H9 (cell line): ENCODE results near the gene TNIP3. TPM values are rescaled to one million over a fixed set of nuclear protein-coding genes. Genes with fewer than 3 reads are reported as not detected.

Source experiments
- DNase-seq: peaks from one replicate; pipeline ENCODE4 v3.0.0-alpha.2; 2017
- H2AFZ ChIP-seq: one replicate; pipeline ENCODE4 v1.6.1; 2013; ENCODE audit warnings: mild to moderate bottlenecking, low read length, control low read depth, moderate library complexity
- H2AK5ac ChIP-seq: 2 replicates; pipeline ENCODE4 v1.6.1; 2013; ENCODE audit warnings: low read length, control low read depth, mixed read lengths; ENCODE audit not compliant: insufficient read length
- H2BK120ac ChIP-seq: one replicate; pipeline ENCODE4 v1.6.1; 2013; ENCODE audit warnings: low read depth, mild to moderate bottlenecking, low read length, control low read depth, inconsistent platforms; ENCODE audit not compliant: poor library complexity, severe bottlenecking
- H2BK12ac ChIP-seq: 2 replicates; pipeline ENCODE4 v1.6.1; 2013; ENCODE audit warnings: low read length, control low read depth, mixed read lengths, low read depth; ENCODE audit not compliant: insufficient read length
- H2BK15ac ChIP-seq: 2 replicates; pipeline ENCODE4 v1.6.1; 2013; ENCODE audit warnings: low read depth, low read length, control low read depth
- H2BK20ac ChIP-seq: one replicate; pipeline ENCODE4 v1.6.1; 2013; ENCODE audit warnings: low read depth, mild to moderate bottlenecking, low read length, control low read depth, inconsistent platforms; ENCODE audit not compliant: poor library complexity, severe bottlenecking
- H2BK5ac ChIP-seq: 2 replicates; pipeline ENCODE4 v1.6.1; 2013; ENCODE audit warnings: low read length, control low read depth, mixed read lengths; ENCODE audit not compliant: insufficient read length
- H3K14ac ChIP-seq: 2 replicates; pipeline ENCODE4 v1.6.1; 2013; ENCODE audit warnings: low read length, control low read depth; ENCODE audit not compliant: insufficient read depth
- H3K18ac ChIP-seq: 2 replicates; pipeline ENCODE4 v1.6.1; 2013; ENCODE audit warnings: low read depth, mild to moderate bottlenecking, mixed read lengths, low read length, control low read depth; ENCODE audit not compliant: insufficient read length
- H3K23ac ChIP-seq: 2 replicates; pipeline ENCODE4 v1.6.1; 2013; ENCODE audit warnings: low read length, control low read depth, mixed read lengths, low read depth; ENCODE audit not compliant: insufficient read length
- H3K23me2 ChIP-seq: 2 replicates; pipeline ENCODE4 v1.6.1; 2013; ENCODE audit warnings: low read depth, mild to moderate bottlenecking, mixed read lengths, low read length, control low read depth; ENCODE audit not compliant: insufficient read length, poor library complexity, severe bottlenecking
- H3K27ac ChIP-seq: 2 replicates; pipeline ENCODE4 v1.5.1; 2013; ENCODE audit warnings: low read length, control low read depth, mixed read lengths, low read depth; ENCODE audit not compliant: insufficient read length
- H3K27me3 ChIP-seq: 2 replicates; pipeline ENCODE4 v1.6.1; 2013; ENCODE audit warnings: low read length, control low read depth, inconsistent platforms; ENCODE audit not compliant: insufficient read depth
- H3K4ac ChIP-seq: 2 replicates; pipeline ENCODE4 v1.6.1; 2013; ENCODE audit warnings: low read depth, mild to moderate bottlenecking, control low read depth, inconsistent platforms, low read length, moderate library complexity
- H3K4me1 ChIP-seq: 2 replicates; pipeline ENCODE4 v1.6.1; 2013; ENCODE audit warnings: low read length, control low read depth, inconsistent platforms; ENCODE audit not compliant: insufficient read depth
- H3K4me2 ChIP-seq: 2 replicates; pipeline ENCODE4 v1.6.1; 2013; ENCODE audit warnings: low read length, control low read depth, mixed read lengths; ENCODE audit not compliant: insufficient read length, insufficient read depth
- H3K56ac ChIP-seq: 2 replicates; pipeline ENCODE4 v1.6.1; 2013; ENCODE audit warnings: low read depth, mild to moderate bottlenecking, mixed read lengths, low read length, control low read depth; ENCODE audit not compliant: insufficient read length
- H3K79me1 ChIP-seq: 2 replicates; pipeline ENCODE4 v1.6.1; 2013; ENCODE audit warnings: low read depth, mild to moderate bottlenecking, moderate library complexity, low read length, control low read depth, inconsistent platforms; ENCODE audit not compliant: insufficient read depth, poor library complexity, severe bottlenecking
- H3K79me2 ChIP-seq: 2 replicates; pipeline ENCODE4 v1.6.1; 2013; ENCODE audit warnings: low read length, control low read depth, inconsistent platforms; ENCODE audit not compliant: insufficient read depth
- H3K9ac ChIP-seq: 2 replicates; pipeline ENCODE4 v1.6.1; 2013; ENCODE audit warnings: low read length, control low read depth, mixed read lengths; ENCODE audit not compliant: insufficient read length; ENCODE audit errors: extremely low read depth
- H3K9me3 ChIP-seq: one replicate; pipeline ENCODE4 v1.6.1; 2013; ENCODE audit warnings: low read depth, low read length, inconsistent platforms; ENCODE audit not compliant: control insufficient read depth
- H3T11ph ChIP-seq: one replicate; pipeline ENCODE4 v1.6.1; 2013; ENCODE audit warnings: mild to moderate bottlenecking, low read length, control low read depth, inconsistent platforms
- H4K20me1 ChIP-seq: one replicate; pipeline ENCODE4 v1.6.1; 2013; ENCODE audit not compliant: control insufficient read depth, insufficient read length, insufficient read depth
- H4K5ac ChIP-seq: 2 replicates; pipeline ENCODE4 v1.6.1; 2013; ENCODE audit warnings: low read depth, mild to moderate bottlenecking, mixed read lengths, low read length, control low read depth; ENCODE audit not compliant: insufficient read length
- H4K8ac ChIP-seq: replicated peaks from 2 replicates; pipeline ENCODE4 v1.6.1; 2013; ENCODE audit warnings: low read length, control low read depth, mixed read lengths, low read depth; ENCODE audit not compliant: insufficient read length
- H4K91ac ChIP-seq: 2 replicates; pipeline ENCODE4 v1.6.1; 2013; ENCODE audit warnings: low read depth, mild to moderate bottlenecking, moderate library complexity, mixed read lengths, low read length, control low read depth; ENCODE audit not compliant: insufficient read length
- H3K27ac Mint-ChIP-seq, 3 experiments: 2 replicates in 2 of 3; 3 replicates in 1 of 3; pipeline ENCODE4 v1.8.0; 2020 to 2021; ENCODE audit warnings: mixed read lengths in 3 of 3, mild to moderate bottlenecking in 1 of 3, moderate library complexity in 1 of 3
- H3K27me3 Mint-ChIP-seq: 2 replicates; pipeline ENCODE4 v1.8.0; 2021; ENCODE audit warnings: low read depth, mild to moderate bottlenecking, moderate library complexity, mixed read lengths
- H3K36me3 Mint-ChIP-seq, 3 experiments: 2 replicates in 2 of 3; 3 replicates in 1 of 3; pipeline ENCODE4 v1.8.0; 2020 to 2021; ENCODE audit warnings: low read depth in 3 of 3, mixed read lengths in 3 of 3; ENCODE audit not compliant: insufficient read depth in 1 of 3
- H3K4me1 Mint-ChIP-seq, 2 experiments: 2 replicates each; pipeline ENCODE4 v1.8.0; 2020; ENCODE audit warnings: mixed read lengths in 2 of 2
- H3K4me3 Mint-ChIP-seq, 2 experiments: 2 replicates in 1 of 2; 3 replicates in 1 of 2; pipeline ENCODE4 v1.8.0; 2020 to 2021; ENCODE audit warnings: mild to moderate bottlenecking in 2 of 2, mixed read lengths in 2 of 2, moderate library complexity in 1 of 2
- H3K9me3 Mint-ChIP-seq, 2 experiments: 2 replicates in 1 of 2; 3 replicates in 1 of 2; pipeline ENCODE4 v1.8.0; 2020; ENCODE audit warnings: mild to moderate bottlenecking in 2 of 2, mixed read lengths in 2 of 2, moderate library complexity in 1 of 2
- CTCF ChIP-seq: fragments of 200-600 bp; sonication (generic); conservative IDR thresholded peaks from 3 replicates; pipeline ENCODE4 v1.8.0; 2021; ENCODE audit warnings: antibody characterized with exemption, mild to moderate bottlenecking
- WGBS: extraction: QIAGEN DNeasy Blood & Tissue Kit; methylation state at CpG from one replicate; pipeline ENCODE4 v1.1.7; 2013; ENCODE audit warnings: missing lambda C conversion rate, low lambda C conversion rate, mixed read lengths; ENCODE audit not compliant: insufficient read length; ENCODE audit errors: extremely low coverage; 5-methylcytosine and 5-hydroxymethylcytosine counted together
- total RNA-seq: library from RNA; stranded (reverse); gene quantifications from 2 replicates; pipeline ENCODE4 v1.2.1, GENCODE V29; 2021

Gene TNIP3
- total RNA-seq, 1 experiment from 2014 or later: not detected

- no peak for DNase-seq
- no peak overlapping the region for H2BK5ac ChIP-seq
- H3K4me2 ChIP-seq: no peak overlapping the region
- H3K9me3 ChIP-seq: no peaks in the 10 kb centered on the region
- H3T11ph ChIP-seq: no peak overlapping the region
- no peak overlapping the region for H3K4me3 Mint-ChIP-seq
- H3K9me3 Mint-ChIP-seq: no peaks in the 10 kb centered on the region
- no peaks in the 10 kb centered on the region for H3K79me1 ChIP-seq
- H4K91ac ChIP-seq: no peak overlapping the region
- TF ChIP-seq CTCF: no peak
- no peak overlapping the region for H4K5ac ChIP-seq
- no peak overlapping the region for H3K9ac ChIP-seq
- no peaks in the 10 kb centered on the region; a peak in 1 of 7 replicates for H3K36me3 Mint-ChIP-seq
- H2AFZ ChIP-seq: no peak overlapping the region
- H3K14ac ChIP-seq: no peak overlapping the region
- no peak overlapping the region for H2BK12ac ChIP-seq
- no peak overlapping the region for H2BK20ac ChIP-seq
- H2AK5ac ChIP-seq: no peak overlapping the region
- H3K4ac ChIP-seq: no peak overlapping the region
- no peak overlapping the region for H3K56ac ChIP-seq
- 0 out of 2 replicates have a peak overlapping the region, but pooled peaks have one; percentile 52 for H2BK15ac ChIP-seq
- no peaks in the 10 kb centered on the region for H4K20me1 ChIP-seq
- no peaks in the 10 kb centered on the region for H3K27me3 Mint-ChIP-seq
- WGBS: no CpG with 5 or more reads among the region's 1 CpG
- no peaks in the 10 kb centered on the region; a peak in 1 of 4 replicates for H3K4me1 Mint-ChIP-seq
- H3K4me1 ChIP-seq: no peaks in the 10 kb centered on the region
- H2BK120ac ChIP-seq: no peak overlapping the region
- H3K18ac ChIP-seq: no peak overlapping the region
- no peak overlapping the region for H3K23ac ChIP-seq
- H4K8ac ChIP-seq: no peak overlapping the region
- H3K27me3 ChIP-seq: no peaks in the 10 kb centered on the region; the same call in 1 of the 2 replicates
- no peaks in the 10 kb centered on the region for H3K23me2 ChIP-seq
- no peaks in the 10 kb centered on the region for H3K79me2 ChIP-seq
- H3K27ac Mint-ChIP-seq: 0 out of 7 replicates have a peak overlapping the region, but pooled peaks of 1 of the 3 experiments have one; percentile 33
- no peak overlapping the region for H3K27ac ChIP-seq
These were observed 37.0 kb downstream of the TNIP3 start for GRCh38 chr4:121127100-121127499.
